Prostate gland (tissue), 2 donors: Measurements from ENCODE around the gene BCAM. TPM values are rescaled to one million over a fixed set of nuclear protein-coding genes. Genes with fewer than 3 reads are reported as not detected.

Source experiments
- DNase-seq: peaks from one replicate; pipeline ENCODE4 v3.0.0-alpha.2; 2019; ENCODE audit warnings: low spot score
- H3K27ac ChIP-seq, 2 donors: fragments of 200-600 bp; sonication (generic); 2 replicates each; pipeline ENCODE4 v1.5.1; 2017 to 2019
- H3K27me3 ChIP-seq: fragments of 200-600 bp; sonication (generic); replicated peaks from 2 replicates; pipeline ENCODE4 v1.5.1; 2019; ENCODE audit not compliant: insufficient read depth
- H3K36me3 ChIP-seq, 2 donors: fragments of 200-600 bp; sonication (generic); 1 replicate in 1 of 2; 2 replicates in 1 of 2; pipeline versions ENCODE4 v1.5.1 to v1.8.1; 2017 to 2019
- H3K4me1 ChIP-seq: fragments of 200-600 bp; sonication (generic); replicated peaks from 2 replicates; pipeline ENCODE4 v1.5.1; 2019
- H3K4me3 ChIP-seq, 2 donors: fragments of 200-600 bp; sonication (generic); 2 replicates each; pipeline ENCODE4 v1.5.1; 2017 to 2019
- H3K9me3 ChIP-seq: fragments of 200-600 bp; sonication (generic); 2 replicates; pipeline ENCODE4 v1.5.1; 2017
- POLR2A ChIP-seq: fragments of 450-650 bp; IDR thresholded peaks from one replicate; pipeline ENCODE4 v1.6.1; 2016; ENCODE audit warnings: antibody characterized with exemption, mild to moderate bottlenecking
- POLR2AphosphoS5 ChIP-seq: sonication (generic); formaldehyde crosslinking; IDR thresholded peaks from one replicate; pipeline ENCODE4 v1.6.1; 2017; ENCODE audit warnings: antibody characterized with exemption
- WGBS: methylation state at CpG from one replicate; pipeline ENCODE4 v1.1.5; 2018; 5-methylcytosine and 5-hydroxymethylcytosine counted together
- intact Hi-C: fragments of 100-400 bp; cut with DNase I; formaldehyde crosslinking; loops from one replicate; pipeline ENCODE4 v1.14.2; 2022
- total RNA-seq, 2 donors: library from RNA; depleted of rRNA; stranded (reverse); fragments of >200 nt; gene quantifications; one replicate each; pipeline ENCODE4 v1.1.0, GENCODE V29; 2016
- TF ChIP-seq, protein P1 (sequence below), 4 experiments: fragments of 200-600 bp in 2 of 4; fragments of 450-650 bp in 2 of 4; sonication (generic) in 2 of 4; IDR thresholded peaks; 1 replicate in 3 of 4; 2 replicates in 1 of 4; pipeline ENCODE4 v1.5.1; 2016 to 2019; ENCODE audit warnings: antibody characterized with exemption in 4 of 4, mild to moderate bottlenecking in 2 of 4, moderate library complexity in 2 of 4

BCAM gene
- total RNA-seq, 2 donors from 2014 or later = 258 to 501 TPM

DNA sequence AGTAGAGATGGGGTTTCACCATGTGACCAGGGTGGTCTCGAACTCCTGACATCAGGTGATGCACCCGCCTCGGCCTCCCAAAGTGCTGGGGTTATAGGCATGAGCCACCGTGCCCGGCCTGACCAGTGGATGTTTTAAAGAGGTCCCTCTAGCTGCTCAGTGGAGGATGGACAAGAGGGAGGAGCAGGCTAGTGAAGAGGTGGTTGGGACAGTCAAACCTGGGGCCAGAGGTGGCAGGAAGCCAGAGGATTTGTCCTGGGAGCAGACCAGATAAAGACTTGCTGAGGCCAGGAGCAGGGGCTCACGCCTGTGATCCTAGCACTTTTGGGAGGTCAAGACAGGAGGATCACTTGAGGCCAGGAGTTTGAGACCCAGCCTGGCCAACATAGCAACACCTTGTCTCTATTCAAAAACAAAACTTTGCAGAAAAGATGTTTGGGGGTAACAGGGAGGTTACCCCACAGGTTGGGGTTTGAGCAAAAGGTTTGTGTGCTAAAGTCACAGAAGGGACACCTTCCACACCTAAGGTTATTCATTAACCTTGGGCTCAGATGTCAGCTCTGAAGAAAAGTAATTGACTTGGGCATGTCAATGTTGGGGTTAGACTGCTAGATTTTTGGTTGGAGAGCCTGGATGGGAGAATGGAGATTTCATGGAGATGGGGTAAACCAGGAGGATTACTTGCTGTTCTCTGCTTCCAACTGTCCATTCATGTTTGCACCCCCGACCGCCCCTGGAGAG, 9.0 kb downstream of the BCAM start:
- no peaks in the 10 kb centered on the region for H3K9me3 ChIP-seq

DNA sequence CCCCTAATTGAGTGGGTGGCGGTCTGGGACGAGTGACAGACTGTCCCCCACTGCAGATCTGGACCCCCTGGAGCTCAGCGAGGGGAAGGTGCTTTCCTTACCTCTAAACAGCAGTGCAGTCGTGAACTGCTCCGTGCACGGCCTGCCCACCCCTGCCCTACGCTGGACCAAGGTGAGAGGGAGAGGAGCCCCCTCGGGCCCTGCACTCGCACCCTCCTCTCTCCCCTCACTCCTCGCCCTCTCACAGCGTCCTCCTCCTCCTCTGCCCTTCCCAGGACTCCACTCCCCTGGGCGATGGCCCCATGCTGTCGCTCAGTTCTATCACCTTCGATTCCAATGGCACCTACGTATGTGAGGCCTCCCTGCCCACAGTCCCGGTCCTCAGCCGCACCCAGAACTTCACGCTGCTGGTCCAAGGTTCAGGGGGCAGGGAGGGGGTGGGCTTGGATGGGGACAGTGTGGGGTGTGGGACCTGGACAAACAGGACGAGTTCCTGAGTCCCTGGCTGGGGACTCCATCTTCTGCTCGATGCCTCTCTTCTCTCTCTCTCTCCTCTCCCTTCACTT, 9.6 kb downstream of the BCAM start:
- H3K27me3 ChIP-seq = no peaks in the 10 kb centered on the region
- no peaks in the 10 kb centered on the region for H3K9me3 ChIP-seq
- peaks cover 0 to 15% of the 10 kb centered on the region in 2 donors for H3K36me3 ChIP-seq
- DNase-seq = no peak
- intact Hi-C loops = no loop called here
- H3K4me1 ChIP-seq = no peaks in the 10 kb centered on the region
- WGBS = 85% methylated on average over 20 of the region's 20 CpGs
- no peak overlapping the region for H3K4me3 ChIP-seq
- no peak overlapping the region for H3K27ac ChIP-seq
- TF ChIP-seq, protein P1, sequence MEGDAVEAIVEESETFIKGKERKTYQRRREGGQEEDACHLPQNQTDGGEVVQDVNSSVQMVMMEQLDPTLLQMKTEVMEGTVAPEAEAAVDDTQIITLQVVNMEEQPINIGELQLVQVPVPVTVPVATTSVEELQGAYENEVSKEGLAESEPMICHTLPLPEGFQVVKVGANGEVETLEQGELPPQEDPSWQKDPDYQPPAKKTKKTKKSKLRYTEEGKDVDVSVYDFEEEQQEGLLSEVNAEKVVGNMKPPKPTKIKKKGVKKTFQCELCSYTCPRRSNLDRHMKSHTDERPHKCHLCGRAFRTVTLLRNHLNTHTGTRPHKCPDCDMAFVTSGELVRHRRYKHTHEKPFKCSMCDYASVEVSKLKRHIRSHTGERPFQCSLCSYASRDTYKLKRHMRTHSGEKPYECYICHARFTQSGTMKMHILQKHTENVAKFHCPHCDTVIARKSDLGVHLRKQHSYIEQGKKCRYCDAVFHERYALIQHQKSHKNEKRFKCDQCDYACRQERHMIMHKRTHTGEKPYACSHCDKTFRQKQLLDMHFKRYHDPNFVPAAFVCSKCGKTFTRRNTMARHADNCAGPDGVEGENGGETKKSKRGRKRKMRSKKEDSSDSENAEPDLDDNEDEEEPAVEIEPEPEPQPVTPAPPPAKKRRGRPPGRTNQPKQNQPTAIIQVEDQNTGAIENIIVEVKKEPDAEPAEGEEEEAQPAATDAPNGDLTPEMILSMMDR (IDR thresholded peaks at IDR 0.05) = no peak
- TF ChIP-seq POLR2AphosphoS5 (no peak), POLR2A (no peak)

More for the DNA sequence above, 9.0 kb downstream of the BCAM start:
- Histone ChIP-seq H3K27me3 (no peaks in the 10 kb centered on the region), H3K4me3 (no peak overlapping the region), H3K4me1 (no peaks in the 10 kb centered on the region), H3K36me3 (peaks cover 0 to 21% of the 10 kb centered on the region in 2 donors), H3K27ac (no peak overlapping the region)
- WGBS = 84% methylated on average over 8 of the region's 8 CpGs
- TF ChIP-seq POLR2A = no peak
- no peak for TF ChIP-seq POLR2AphosphoS5
- TF ChIP-seq, protein P1 (IDR thresholded peaks at IDR 0.05) = no peak
- intact Hi-C loops = no loop called here
- DNase-seq = no peak

DNA sequence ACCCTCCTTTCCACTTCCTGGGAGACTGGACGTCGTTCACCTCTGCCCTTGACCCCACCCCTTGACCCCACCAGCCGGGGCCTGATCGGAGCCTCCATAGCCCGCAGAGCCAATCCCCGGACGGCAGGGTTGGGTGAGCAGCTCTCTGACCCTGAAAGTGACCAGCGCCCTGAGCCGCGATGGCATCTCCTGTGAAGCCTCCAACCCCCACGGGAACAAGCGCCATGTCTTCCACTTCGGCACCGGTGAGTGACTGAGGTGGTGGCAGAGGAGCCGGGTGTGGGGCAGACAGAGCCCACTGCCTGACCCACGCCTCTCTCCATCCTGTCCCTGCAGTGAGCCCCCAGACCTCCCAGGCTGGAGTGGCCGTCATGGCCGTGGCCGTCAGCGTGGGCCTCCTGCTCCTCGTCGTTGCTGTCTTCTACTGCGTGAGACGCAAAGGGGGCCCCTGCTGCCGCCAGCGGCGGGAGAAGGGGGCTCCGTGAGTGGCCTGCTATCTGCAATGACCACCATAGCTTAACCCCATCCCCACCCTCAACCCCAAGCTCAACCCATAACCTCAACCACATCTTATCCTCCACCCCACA, 10.4 kb downstream of the BCAM start:
- Histone ChIP-seq H3K36me3 (peaks cover 0 to 8% of the 10 kb centered on the region in 2 donors), H3K4me1 (no peaks in the 10 kb centered on the region), H3K9me3 (no peaks in the 10 kb centered on the region), H3K27me3 (no peaks in the 10 kb centered on the region), H3K4me3 (no peak overlapping the region), H3K27ac (no peak overlapping the region)
- TF ChIP-seq POLR2AphosphoS5 = no peak
- TF ChIP-seq, protein P1 (IDR thresholded peaks at IDR 0.05) = no peak
- TF ChIP-seq POLR2A = no peak
- intact Hi-C loops = no loop called here
- DNase-seq = no peak
- WGBS = 90% methylated on average over 28 of the region's 28 CpGs

DNA sequence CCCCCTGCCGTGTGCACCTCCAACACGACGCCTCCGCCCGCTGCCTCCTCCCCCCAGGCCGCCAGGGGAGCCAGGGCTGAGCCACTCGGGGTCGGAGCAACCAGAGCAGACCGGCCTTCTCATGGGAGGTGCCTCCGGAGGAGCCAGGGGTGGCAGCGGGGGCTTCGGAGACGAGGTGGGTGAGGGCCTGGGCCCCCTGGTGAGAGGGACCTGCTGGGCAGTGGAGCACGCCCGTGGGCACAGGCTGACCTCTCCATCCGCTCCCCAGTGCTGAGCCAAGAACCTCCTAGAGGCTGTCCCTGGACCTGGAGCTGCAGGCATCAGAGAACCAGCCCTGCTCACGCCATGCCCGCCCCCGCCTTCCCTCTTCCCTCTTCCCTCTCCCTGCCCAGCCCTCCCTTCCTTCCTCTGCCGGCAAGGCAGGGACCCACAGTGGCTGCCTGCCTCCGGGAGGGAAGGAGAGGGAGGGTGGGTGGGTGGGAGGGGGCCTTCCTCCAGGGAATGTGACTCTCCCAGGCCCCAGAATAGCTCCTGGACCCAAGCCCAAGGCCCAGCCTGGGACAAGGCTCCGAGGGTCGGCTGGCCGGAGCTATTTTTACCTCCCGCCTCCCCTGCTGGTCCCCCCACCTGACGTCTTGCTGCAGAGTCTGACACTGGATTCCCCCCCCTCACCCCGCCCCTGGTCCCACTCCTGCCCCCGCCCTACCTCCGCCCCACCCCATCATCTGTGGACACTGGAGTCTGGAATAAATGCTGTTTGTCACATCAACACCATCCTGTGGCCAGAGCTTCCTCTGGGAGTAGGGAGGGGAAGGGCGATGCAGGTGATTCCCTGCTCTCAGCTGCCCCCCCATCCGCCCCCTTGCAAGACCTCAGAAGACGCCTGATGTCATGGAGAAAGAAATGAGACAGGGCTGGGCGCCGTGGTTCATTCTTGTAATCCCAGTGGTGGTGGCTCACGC, 12.0 kb downstream of the BCAM start:
- no peak for DNase-seq
- Histone ChIP-seq H3K27ac (no peak overlapping the region), H3K4me3 (no peak overlapping the region), H3K9me3 (no peaks in the 10 kb centered on the region), H3K36me3 (no peaks in the 10 kb centered on the region), H3K27me3 (no peaks in the 10 kb centered on the region), H3K4me1 (no peaks in the 10 kb centered on the region)
- TF ChIP-seq, protein P1 (IDR thresholded peaks at IDR 0.05) = no peak
- TF ChIP-seq POLR2A (no peak), POLR2AphosphoS5 (no peak)
- WGBS = 56% methylated on average over 26 of the region's 35 CpGs
- intact Hi-C loops = no loop called here
